GM21390 (cell line): Measurements from ENCODE around the gene ENTHD1.

ENCODE experiments used
- ATAC-seq: cut with Tn5 transposase; IDR thresholded peaks from one replicate; pipeline ENCODE4 v1.9.1; 2021; ENCODE audit not compliant: unreplicated experiment

The ENTHD1 gene

DNA sequence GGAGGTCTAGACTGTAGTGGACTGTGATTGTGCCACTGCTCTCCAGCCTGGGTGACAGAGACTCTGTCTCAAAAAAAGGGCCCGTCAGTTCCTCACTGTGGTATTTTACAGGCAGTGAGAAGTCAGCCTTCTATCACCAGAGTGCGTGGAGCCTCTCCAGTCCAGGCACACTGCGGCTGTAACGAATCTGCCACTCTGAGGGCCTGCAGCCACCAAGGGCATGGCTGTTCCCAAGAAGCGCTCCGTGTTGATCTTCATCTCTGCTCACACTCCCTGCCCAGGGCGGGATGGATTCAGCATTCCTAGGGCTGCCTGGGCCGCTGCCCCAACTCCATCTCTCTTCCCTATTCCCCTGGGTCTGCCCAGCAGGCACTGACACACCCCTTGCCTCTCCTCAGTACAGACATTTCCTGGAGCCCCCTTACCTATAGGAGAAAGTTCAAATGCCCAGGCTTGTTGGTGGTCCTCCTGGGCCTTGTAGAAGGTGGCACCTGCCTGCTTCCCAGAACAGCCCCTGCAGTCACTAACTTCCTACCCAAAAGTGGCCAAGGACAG lies 174.6 kb downstream of the ENTHD1 start:
- no peak for ATAC-seq

DNA sequence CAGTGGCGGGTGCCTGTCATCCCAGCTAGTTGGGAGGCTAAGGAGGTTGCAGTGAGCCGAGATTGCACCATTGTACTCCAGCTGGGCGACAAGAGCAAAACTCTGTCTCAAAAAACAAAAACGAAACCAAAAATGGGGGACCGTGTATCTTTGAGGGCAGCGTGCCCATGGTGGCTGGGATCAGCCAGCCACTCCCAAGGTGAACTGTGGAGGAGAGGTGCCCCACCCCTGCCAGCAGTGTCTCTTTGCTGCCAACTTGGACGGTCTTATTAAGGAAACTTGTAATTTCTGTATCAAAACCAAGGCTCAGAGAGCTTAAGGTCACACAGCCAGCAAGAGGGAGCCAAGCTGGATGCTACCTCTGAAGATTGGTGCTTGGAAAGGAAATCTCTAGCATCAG lies 175.4 kb downstream of the ENTHD1 start:
- ATAC-seq = no peak

- no peak for ATAC-seq
These were observed 176.5 kb downstream of the ENTHD1 start for GRCh38 chr22:39717099-39717498.

DNA sequence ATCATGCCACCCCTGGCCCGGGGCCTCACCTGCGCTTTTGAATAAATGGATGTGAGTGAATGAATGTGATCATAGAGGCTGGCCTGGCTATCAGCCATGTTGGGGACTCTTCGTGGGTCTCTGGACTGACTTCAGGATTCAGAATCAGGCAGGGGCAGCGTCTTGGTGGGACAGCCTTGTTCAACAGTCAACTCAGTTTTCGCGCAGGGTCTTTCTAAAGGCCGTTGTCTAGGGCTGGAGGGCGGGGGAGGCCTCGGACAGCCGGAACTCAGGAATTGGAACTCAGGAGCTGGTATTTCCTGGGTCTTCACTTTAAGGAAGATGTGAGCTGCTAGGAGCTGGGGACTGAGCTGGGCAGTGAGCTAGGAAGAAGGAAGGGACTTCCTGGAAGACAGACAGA lies 177.0 kb downstream of the ENTHD1 start:
- ATAC-seq = no peak

- ATAC-seq = no peak
These were observed 177.6 kb downstream of the ENTHD1 start for GRCh38 chr22:39715778-39716495.

GRCh38 chr22:39714321-39714720 lies 179.2 kb downstream of the ENTHD1 start:
- ATAC-seq = no peak

GRCh38 chr22:39713799-39714290 lies 179.7 kb downstream of the ENTHD1 start:
- ATAC-seq = no peak

GRCh38 chr22:39712751-39713525 lies 180.6 kb downstream of the ENTHD1 start:
- ATAC-seq = no peak

GRCh38 chr22:39712081-39712480 lies 181.5 kb downstream of the ENTHD1 start:
- no peak for ATAC-seq

- no peak for ATAC-seq
These were observed 183.0 kb downstream of the ENTHD1 start for GRCh38 chr22:39710380-39711150.

GRCh38 chr22:39707816-39708215 lies 185.7 kb downstream of the ENTHD1 start:
- no peak for ATAC-seq

- no peak for ATAC-seq
These were observed 186.2 kb downstream of the ENTHD1 start for GRCh38 chr22:39707351-39707750.

GRCh38 chr22:39706376-39707140 lies 187.0 kb downstream of the ENTHD1 start:
- ATAC-seq = no peak

- no peak for ATAC-seq
These were observed 188.2 kb downstream of the ENTHD1 start for GRCh38 chr22:39705386-39705785.

GRCh38 chr22:39703928-39704639 lies 189.5 kb downstream of the ENTHD1 start:
- no peak for ATAC-seq

GRCh38 chr22:39703091-39703490 lies 190.5 kb downstream of the ENTHD1 start:
- no peak for ATAC-seq

- ATAC-seq = no peak
These were observed 193.0 kb downstream of the ENTHD1 start for GRCh38 chr22:39700565-39700964.

GRCh38 chr22:39699631-39700360 lies 193.8 kb downstream of the ENTHD1 start:
- ATAC-seq = no peak

GRCh38 chr22:39697790-39698430 lies 195.7 kb downstream of the ENTHD1 start:
- ATAC-seq = no peak
